Testis (tissue), 3 donors: ENCODE data around the gene C17orf100. TPM values are rescaled to one million over a fixed set of nuclear protein-coding genes. Genes with fewer than 3 reads are reported as not detected.

Experiments
- DNase-seq: peaks from one replicate; pipeline ENCODE4 v3.0.0-alpha.2; 2019
- H3K27ac ChIP-seq, 2 donors: fragments of 200-600 bp; sonication (generic); one replicate each; pipeline ENCODE4 v1.5.1; 2019
- H3K27me3 ChIP-seq: fragments of 200-600 bp; sonication (generic); one replicate; pipeline ENCODE4 v1.5.1; 2019
- H3K36me3 ChIP-seq: fragments of 200-600 bp; sonication (generic); one replicate; pipeline ENCODE4 v1.5.1; 2017; ENCODE audit warnings: low read depth; ENCODE audit errors: missing control alignments
- H3K4me1 ChIP-seq: fragments of 200-600 bp; sonication (generic); one replicate; pipeline ENCODE4 v1.5.1; 2019
- H3K4me3 ChIP-seq, 2 donors: fragments of 200-600 bp; sonication (generic); one replicate each; pipeline ENCODE4 v1.5.1; 2017 to 2019
- H3K9me3 ChIP-seq: fragments of 200-600 bp; sonication (generic); one replicate; pipeline ENCODE4 v1.5.1; 2017
- POLR2A ChIP-seq: fragments of 450-650 bp; IDR thresholded peaks from one replicate; pipeline ENCODE4 v1.6.1; 2017; ENCODE audit warnings: antibody characterized with exemption, mild to moderate bottlenecking, moderate library complexity
- WGBS, 2 donors: methylation state at CpG; one replicate each; pipeline ENCODE4 v1.1.5; 2018; 5-methylcytosine and 5-hydroxymethylcytosine counted together
- intact Hi-C: fragments of 100-400 bp; cut with DNase I; formaldehyde crosslinking; loops from one replicate; pipeline ENCODE4 v1.15.1; 2023; ENCODE audit warnings: low total_unique reads
- polyA plus RNA-seq: library from polyadenylated mRNA; stranded (reverse); fragments of 350-450 nt; fragmentation: Illumina TruSeq; extraction: RNeasy Lipid Tissue Mini Kit (QIAGEN cat#74804); gene quantifications from one replicate; pipeline ENCODE4 v1.2.3, GENCODE V29; 2014; ENCODE audit warnings: low read depth, low replicate concordance; ENCODE audit not compliant: insufficient read depth
- total RNA-seq, 2 donors: library from RNA; depleted of rRNA; stranded (reverse); fragments of >200 nt; gene quantifications; one replicate each; pipeline ENCODE4 v1.2.3, GENCODE V29; 2016
- TF ChIP-seq, protein P1 (sequence below), 3 experiments: fragments of 450-650 bp in 2 of 3; fragments of 200-600 bp in 1 of 3; sonication (generic) in 1 of 3; IDR thresholded peaks; one replicate each; pipeline ENCODE4 v1.5.1; 2016 to 2019; ENCODE audit warnings: antibody characterized with exemption in 3 of 3, mild to moderate bottlenecking in 2 of 3, moderate library complexity in 1 of 3

Gene C17orf100
- total and polyA plus RNA-seq, 3 donors from 2014 or later, result 6.9 to 12.4 (median 10.3) TPM

DNA sequence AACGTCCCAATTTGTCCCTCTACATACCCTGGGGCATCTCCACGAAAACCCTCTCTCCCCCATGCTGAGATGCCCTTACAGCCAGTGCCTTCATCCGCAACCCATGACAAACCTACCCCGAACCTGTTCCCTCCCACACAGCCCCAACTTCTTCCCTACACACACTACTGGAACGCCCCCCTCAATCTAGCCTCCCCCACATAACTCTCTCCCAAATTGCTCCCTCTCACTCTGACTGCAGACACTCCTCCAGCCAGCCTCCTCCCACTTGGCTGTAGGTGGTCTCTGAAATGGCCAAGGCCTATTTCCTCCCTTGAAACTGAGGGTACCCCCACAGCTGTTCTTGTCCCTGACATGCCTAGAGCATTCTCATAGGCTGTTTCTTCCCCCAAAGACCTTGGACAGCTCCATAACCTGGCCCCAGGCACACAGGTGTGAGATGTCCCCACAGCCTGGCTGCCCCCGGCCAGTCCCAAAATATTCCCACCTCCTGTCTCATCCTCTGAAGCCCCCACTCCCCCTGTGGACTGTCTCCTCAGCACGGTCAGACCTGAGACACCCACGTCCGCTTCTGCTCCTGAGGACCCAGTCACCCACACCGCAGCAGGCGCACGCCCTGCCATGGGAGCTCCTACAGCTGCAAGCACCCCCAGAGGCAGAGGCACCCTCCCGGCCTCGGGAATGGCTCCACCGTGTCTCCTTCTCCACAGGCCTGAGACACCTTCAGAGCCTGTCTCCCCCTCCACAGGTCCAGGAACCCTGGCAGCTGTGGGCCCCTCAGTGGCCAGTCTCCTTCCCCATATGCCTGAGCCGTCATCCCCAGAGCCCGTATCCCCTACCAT, 14.7 kb upstream of the C17orf100 start:
- 76 to 85% methylated on average over 13 to 17 of the region's 17 CpGs for WGBS, 2 donors
- TF ChIP-seq POLR2A, result no peak
- TF ChIP-seq, protein P1, sequence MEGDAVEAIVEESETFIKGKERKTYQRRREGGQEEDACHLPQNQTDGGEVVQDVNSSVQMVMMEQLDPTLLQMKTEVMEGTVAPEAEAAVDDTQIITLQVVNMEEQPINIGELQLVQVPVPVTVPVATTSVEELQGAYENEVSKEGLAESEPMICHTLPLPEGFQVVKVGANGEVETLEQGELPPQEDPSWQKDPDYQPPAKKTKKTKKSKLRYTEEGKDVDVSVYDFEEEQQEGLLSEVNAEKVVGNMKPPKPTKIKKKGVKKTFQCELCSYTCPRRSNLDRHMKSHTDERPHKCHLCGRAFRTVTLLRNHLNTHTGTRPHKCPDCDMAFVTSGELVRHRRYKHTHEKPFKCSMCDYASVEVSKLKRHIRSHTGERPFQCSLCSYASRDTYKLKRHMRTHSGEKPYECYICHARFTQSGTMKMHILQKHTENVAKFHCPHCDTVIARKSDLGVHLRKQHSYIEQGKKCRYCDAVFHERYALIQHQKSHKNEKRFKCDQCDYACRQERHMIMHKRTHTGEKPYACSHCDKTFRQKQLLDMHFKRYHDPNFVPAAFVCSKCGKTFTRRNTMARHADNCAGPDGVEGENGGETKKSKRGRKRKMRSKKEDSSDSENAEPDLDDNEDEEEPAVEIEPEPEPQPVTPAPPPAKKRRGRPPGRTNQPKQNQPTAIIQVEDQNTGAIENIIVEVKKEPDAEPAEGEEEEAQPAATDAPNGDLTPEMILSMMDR (IDR thresholded peaks at IDR 0.05), result no peak
- no peak for DNase-seq
- no peaks in the 10 kb centered on the region for H3K9me3 ChIP-seq
- H3K27me3 ChIP-seq, result no peaks in the 10 kb centered on the region
- no peaks in the 10 kb centered on the region for H3K36me3 ChIP-seq
- no peak overlapping the region for H3K4me3 ChIP-seq
- intact Hi-C loops, result no loop called here
- H3K4me1 ChIP-seq, result peaks cover 11% of the 10 kb centered on the region
- no peak overlapping the region for H3K27ac ChIP-seq

DNA sequence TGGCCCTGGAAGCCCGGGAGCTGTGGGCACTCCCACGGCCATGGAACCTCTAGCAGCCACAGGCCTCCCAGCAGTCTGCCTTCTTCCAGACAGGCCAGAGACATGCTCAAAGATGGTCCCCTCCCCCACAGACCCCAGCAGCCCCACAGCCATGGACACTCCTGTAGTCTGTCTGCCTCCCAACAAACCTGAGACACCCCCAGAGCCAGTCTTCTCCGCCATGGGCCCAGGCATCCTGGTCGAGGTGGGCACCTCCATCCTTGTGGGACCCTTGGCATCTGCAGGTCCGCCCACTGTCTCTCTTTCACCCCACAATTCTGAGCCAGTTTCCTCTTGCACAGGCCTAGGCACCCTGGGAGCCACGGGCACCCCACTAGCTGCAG, 14.1 kb upstream of the C17orf100 start:
- intact Hi-C loops, result no loop called here
- 92 to 94% methylated on average over 6 of the region's 6 CpGs for WGBS, 2 donors
- no peak overlapping the region for H3K4me3 ChIP-seq

DNA sequence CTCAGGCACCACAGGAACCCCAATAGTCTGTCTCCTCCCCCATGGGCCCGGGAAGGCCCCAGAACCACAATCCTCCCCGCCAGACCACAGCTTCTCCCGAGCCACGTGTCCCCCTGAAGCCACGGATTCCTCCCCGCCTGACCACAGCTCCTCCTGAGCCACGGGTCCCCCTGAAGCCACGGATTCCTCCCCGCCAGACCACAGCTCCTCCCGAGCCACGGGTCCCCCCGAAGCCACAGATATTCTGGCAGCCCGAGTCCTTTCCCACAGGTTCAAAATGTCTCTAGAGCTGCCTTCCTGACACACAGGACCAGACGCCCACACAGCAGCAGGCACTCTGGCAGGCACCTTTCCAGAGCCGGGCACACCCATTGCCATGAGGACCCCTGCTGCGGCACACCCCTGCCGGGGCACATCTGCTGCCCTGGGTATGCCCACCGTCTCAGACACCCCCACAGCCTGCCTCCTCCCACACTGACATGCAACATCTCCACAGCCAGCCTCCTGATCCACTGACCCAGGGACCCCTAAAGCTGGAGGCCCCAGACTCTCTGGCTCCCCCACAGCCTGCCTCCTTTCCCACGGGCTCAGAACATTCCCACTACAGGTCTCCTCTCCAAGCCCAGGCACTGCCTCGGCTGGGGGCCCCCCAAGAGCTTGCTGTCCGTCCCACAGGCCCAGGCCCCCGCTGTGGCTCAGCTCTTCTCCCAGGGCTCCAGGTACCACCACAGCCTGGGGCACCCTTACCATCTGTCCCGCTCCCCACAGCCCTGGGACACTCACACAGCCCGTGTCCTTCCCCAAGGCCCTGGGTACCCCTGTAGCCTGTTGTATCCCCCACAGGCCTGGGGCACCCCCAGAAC, 13.3 kb upstream of the C17orf100 start:
- 68 to 74% methylated on average over 24 of the region's 24 CpGs for WGBS, 2 donors

More for the DNA sequence above, 14.1 kb upstream of the C17orf100 start:
- Histone ChIP-seq H3K9me3 (no peaks in the 10 kb centered on the region), H3K36me3 (no peaks in the 10 kb centered on the region), H3K4me1 (peaks cover 12% of the 10 kb centered on the region), H3K27ac (no peak overlapping the region), H3K27me3 (no peaks in the 10 kb centered on the region)
- DNase-seq, result no peak
- TF ChIP-seq, protein P1 (IDR thresholded peaks at IDR 0.05), result no peak
- TF ChIP-seq POLR2A, result no peak

DNA sequence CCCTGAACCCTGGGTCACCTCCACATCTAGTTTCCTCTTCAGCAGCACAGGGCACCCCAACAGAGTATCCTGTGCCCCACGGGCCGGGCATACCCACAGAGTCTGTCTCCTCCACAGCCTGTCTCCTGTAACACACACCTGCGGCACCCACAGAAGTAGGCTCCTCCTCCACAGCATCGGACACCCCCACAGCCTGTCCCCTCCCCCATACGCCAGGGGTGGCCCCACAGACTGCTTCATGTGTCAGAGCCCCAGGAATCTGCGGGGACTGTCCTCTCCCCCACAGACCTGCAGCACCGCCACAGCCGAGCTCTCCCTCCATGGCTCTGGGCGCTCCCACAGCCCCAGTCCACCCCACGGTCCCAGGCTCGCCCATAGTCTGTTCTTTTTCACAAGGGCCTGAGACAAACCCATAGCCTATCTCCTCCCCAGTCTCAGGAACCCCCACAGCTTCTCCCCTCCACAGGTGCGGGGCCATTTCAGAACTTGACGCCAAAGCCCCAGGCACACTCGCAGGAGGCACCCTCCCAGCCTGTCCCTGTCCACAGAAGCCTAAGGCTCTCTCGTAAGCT, 12.5 kb upstream of the C17orf100 start:
- DNase-seq, result no peak
- 17 to 23% methylated on average over 13 to 15 of the region's 15 CpGs for WGBS, 2 donors
- intact Hi-C loops, result no loop called here

More for the DNA sequence above, 13.3 kb upstream of the C17orf100 start:
- Histone ChIP-seq H3K27ac (no peak overlapping the region), H3K4me1 (peaks cover 14% of the 10 kb centered on the region), H3K27me3 (no peaks in the 10 kb centered on the region), H3K36me3 (no peaks in the 10 kb centered on the region), H3K4me3 (no peak overlapping the region), H3K9me3 (no peaks in the 10 kb centered on the region)
- TF ChIP-seq POLR2A, result no peak
- TF ChIP-seq, protein P1 (IDR thresholded peaks at IDR 0.05), result no peak
- intact Hi-C loops, result no loop called here
- no peak for DNase-seq

More for the DNA sequence above, 12.5 kb upstream of the C17orf100 start:
- H3K4me3 ChIP-seq, result peak overlapping the region; percentile 73 to 95
- H3K4me1 ChIP-seq, result peaks cover 14% of the 10 kb centered on the region
- H3K36me3 ChIP-seq, result no peaks in the 10 kb centered on the region
- H3K9me3 ChIP-seq, result no peaks in the 10 kb centered on the region
- TF ChIP-seq, protein P1 (IDR thresholded peaks at IDR 0.05), result no peak
- no peak for TF ChIP-seq POLR2A
- no peaks in the 10 kb centered on the region for H3K27me3 ChIP-seq
- H3K27ac ChIP-seq, result no peak overlapping the region
